ENCODE measurements around the gene ABCF3. TPM values are rescaled to one million over a fixed set of nuclear protein-coding genes. Genes with fewer than 3 reads are reported as not detected.

ABCF3 gene
- total and polyA plus RNA-seq, 2 of the 13 experiments (the other 11 are each of a cell fraction or from before 2014, with no cell fraction given) = 38.8 to 46.5 TPM

DNA sequence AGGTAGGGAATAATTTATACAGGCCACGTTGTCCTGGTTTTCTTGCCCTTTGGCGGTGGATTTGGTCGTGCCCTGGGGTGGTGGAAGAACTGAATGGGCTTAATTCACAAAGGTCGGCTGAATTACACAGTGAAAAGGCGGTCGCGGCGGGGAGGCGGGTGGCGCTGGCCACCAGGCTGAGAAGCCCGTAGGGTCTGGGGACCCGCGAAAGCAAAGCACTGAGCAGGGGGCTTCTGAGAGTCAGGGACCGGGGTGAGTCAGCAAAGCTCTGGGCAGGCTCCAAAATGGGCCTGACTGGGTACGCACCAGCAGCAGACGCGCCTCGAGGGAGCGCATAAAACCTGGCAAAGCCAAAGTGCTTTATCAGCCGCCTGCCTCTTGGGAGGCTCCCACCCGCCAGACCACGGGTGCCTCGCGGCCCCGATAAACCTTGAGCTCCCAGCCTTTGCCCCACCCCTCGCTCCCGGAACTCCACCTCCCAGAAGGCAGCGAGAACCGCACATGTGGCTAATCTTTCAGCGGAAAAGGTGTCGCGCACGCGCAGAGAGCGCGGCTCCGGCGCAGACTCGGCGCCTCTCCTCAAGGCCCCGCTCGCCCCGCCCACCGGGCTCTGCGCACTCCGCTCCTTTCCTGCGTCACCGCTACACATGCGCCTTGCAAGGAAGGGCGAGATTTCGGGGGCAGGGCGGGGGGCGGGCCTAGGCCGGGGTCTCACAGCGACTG, 377 bp upstream of the ABCF3 start (continued):
- TF ChIP-seq THAP7 (CRISPR knock-in tag; IDR thresholded peaks at IDR 0.05) (no peak; the same call in 1 of the 2 replicates), MEIS2 (CRISPR knock-in tag; IDR thresholded peaks at IDR 0.05) (no peak; the same call in 1 of the 2 replicates), ASH2L (IDR thresholded peaks at IDR 0.05; ENCODE audit: insufficient read length, low read depth, low read length) (peak; percentile 51), ZNF256 (CRISPR knock-in tag; conservative IDR thresholded peaks at IDR 0.05) (0 out of 2 replicates have a peak, but pooled peaks have one; percentile 56), HNF4A (CRISPR knock-in tag; IDR thresholded peaks at IDR 0.05) (peak; percentile 53), ATF1 (CRISPR knock-in tag; IDR thresholded peaks at IDR 0.05) (no peak), SRSF1 (optimal IDR thresholded peaks at IDR 0.05; ENCODE audit: low read depth, low read length) (peak; percentile 72), NCOA1 (CRISPR knock-in tag; IDR thresholded peaks at IDR 0.05) (0 out of 2 replicates have a peak, but pooled peaks have one; percentile 40), KDM5B (CRISPR knock-in tag; IDR thresholded peaks at IDR 0.05; ENCODE audit: borderline replicate concordance) (0 out of 2 replicates have a peak, but pooled peaks have one; percentile 71), XRCC5 (optimal IDR thresholded peaks at IDR 0.05; ENCODE audit: low read length) (peak; percentile 41), SAP130 (CRISPR knock-in tag; IDR thresholded peaks at IDR 0.05; ENCODE audit: low read depth) (peak; percentile 74; the same call in 1 of the 2 replicates), BORCS8-MEF2B (CRISPR knock-in tag; IDR thresholded peaks at IDR 0.05) (0 out of 2 replicates have a peak, but pooled peaks have one; percentile 7), ZNF607 (CRISPR knock-in tag; IDR thresholded peaks at IDR 0.05; ENCODE audit: borderline replicate concordance) (peak; percentile 89; the same call in 1 of the 2 replicates), PRMT3 (CRISPR knock-in tag; IDR thresholded peaks at IDR 0.05; ENCODE audit: borderline replicate concordance, low read depth) (no peak), DR1 (CRISPR knock-in tag; IDR thresholded peaks at IDR 0.05) (0 out of 2 replicates have a peak, but pooled peaks have one; percentile 42), HMGXB4 (CRISPR knock-in tag; IDR thresholded peaks at IDR 0.05; ENCODE audit: borderline replicate concordance in 1 of 2, low read depth in 1 of 2) (0 out of 4 replicates have a peak, but pooled peaks have one; percentile 13 to 32)
- TF ChIP-seq, protein P1, sequence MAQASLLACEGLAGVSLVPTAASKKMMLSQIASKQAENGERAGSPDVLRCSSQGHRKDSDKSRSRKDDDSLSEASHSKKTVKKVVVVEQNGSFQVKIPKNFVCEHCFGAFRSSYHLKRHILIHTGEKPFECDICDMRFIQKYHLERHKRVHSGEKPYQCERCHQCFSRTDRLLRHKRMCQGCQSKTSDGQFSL (CRISPR knock-in tag; IDR thresholded peaks at IDR 0.05) = no peak
- TF ChIP-seq, protein P2, sequence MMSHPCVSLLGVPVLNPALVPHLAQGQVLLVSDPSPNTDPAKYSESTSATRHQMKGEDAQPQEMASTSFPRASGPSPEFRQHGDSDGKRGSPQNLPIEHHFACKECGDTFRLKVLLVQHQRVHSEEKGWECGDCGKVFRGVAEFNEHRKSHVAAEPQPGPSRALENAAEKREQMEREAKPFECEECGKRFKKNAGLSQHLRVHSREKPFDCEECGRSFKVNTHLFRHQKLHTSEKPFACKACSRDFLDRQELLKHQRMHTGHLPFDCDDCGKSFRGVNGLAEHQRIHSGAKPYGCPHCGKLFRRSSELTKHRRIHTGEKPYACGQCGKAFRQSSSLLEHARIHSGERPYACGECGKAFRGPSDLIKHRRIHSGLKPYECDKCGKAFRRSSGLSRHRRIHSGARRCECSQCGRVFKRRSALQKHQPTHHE (CRISPR knock-in tag; IDR thresholded peaks at IDR 0.05; ENCODE audit: borderline replicate concordance) = 0 out of 2 replicates have a peak, but pooled peaks have one; percentile 39
- TF ChIP-seq, protein P3, sequence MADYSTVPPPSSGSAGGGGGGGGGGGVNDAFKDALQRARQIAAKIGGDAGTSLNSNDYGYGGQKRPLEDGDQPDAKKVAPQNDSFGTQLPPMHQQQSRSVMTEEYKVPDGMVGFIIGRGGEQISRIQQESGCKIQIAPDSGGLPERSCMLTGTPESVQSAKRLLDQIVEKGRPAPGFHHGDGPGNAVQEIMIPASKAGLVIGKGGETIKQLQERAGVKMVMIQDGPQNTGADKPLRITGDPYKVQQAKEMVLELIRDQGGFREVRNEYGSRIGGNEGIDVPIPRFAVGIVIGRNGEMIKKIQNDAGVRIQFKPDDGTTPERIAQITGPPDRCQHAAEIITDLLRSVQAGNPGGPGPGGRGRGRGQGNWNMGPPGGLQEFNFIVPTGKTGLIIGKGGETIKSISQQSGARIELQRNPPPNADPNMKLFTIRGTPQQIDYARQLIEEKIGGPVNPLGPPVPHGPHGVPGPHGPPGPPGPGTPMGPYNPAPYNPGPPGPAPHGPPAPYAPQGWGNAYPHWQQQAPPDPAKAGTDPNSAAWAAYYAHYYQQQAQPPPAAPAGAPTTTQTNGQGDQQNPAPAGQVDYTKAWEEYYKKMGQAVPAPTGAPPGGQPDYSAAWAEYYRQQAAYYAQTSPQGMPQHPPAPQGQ (CRISPR knock-in tag; IDR thresholded peaks at IDR 0.05; ENCODE audit: borderline replicate concordance) = no peak
- TF ChIP-seq, protein P4, sequence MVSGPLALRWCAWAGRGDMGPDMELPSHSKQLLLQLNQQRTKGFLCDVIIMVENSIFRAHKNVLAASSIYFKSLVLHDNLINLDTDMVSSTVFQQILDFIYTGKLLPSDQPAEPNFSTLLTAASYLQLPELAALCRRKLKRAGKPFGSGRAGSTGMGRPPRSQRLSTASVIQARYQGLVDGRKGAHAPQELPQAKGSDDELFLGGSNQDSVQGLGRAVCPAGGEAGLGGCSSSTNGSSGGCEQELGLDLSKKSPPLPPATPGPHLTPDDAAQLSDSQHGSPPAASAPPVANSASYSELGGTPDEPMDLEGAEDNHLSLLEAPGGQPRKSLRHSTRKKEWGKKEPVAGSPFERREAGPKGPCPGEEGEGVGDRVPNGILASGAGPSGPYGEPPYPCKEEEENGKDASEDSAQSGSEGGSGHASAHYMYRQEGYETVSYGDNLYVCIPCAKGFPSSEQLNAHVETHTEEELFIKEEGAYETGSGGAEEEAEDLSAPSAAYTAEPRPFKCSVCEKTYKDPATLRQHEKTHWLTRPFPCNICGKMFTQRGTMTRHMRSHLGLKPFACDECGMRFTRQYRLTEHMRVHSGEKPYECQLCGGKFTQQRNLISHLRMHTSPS (CRISPR knock-in tag; IDR thresholded peaks at IDR 0.05; ENCODE audit: low read depth) = no peak

Data from HepG2 (cell line).